GM12892 (cell line): ENCODE results near the gene CCDC194.

ENCODE experiments used
- POLR2A ChIP-seq: IDR thresholded peaks from 2 replicates; pipeline ENCODE4 v1.6.1; 2011; ENCODE audit warnings: low read depth, low read length, control low read depth
- POLR2AphosphoS5 ChIP-seq: IDR thresholded peaks from 2 replicates; pipeline ENCODE4 v1.6.1; 2011; ENCODE audit warnings: low read depth, low read length, control low read depth

DNA sequence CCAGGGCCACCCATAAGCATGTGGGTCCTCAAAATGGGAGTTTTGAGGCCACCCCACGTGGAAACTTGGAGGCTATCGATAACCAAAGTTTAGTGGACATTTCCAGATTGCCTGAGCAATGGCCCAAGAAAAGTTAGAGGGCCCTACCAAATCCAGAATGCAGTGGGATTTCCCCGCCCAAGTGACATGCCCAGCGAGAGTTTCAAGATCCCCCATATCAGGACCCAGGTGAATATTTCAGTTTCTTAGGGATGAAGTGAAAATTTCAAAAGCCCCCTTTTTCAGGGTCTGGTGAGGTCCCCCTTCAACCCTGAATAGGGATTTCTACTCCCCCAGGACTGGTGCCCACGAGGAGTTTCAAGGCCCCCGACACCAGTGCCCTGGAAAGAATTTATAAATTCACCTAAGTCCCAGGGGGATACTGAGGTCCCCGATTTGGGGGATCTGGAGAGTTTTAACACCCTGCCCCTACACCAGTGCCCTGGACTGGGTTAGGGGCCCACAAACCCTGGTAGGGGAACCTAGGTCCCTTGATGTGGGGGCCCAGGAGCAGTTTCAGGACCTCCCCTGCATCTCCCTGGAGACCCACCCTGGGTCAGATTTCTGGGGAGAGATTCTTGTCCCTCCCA, 10.7 kb upstream of the CCDC194 start:
- TF ChIP-seq POLR2A = no peak
- TF ChIP-seq POLR2AphosphoS5 = no peak
